SU-DHL-6 (cell line): ENCODE data around the gene VPS13D.

Source experiments
- H2AFZ ChIP-seq: fragments of 200-600 bp; sonication (generic); 2 replicates; pipeline ENCODE4 v1.6.1; 2014; ENCODE audit warnings: low read depth, mild to moderate bottlenecking, moderate library complexity, mixed read lengths, antibody characterized with exemption, low read length; ENCODE audit not compliant: severe bottlenecking
- H3F3A ChIP-seq: fragments of 200-600 bp; shearing (Covaris generic); 2 replicates; pipeline ENCODE4 v1.6.0; 2016; ENCODE audit warnings: antibody characterized with exemption, mild to moderate bottlenecking; ENCODE audit not compliant: insufficient read depth
- H3K27ac ChIP-seq: fragments of 200-600 bp; sonication (generic); 2 replicates; pipeline ENCODE4 v1.5.1; 2016; ENCODE audit warnings: low read depth, mild to moderate bottlenecking, low read length, moderate library complexity, mixed read lengths
- H3K27me3 ChIP-seq: fragments of 200-600 bp; sonication (generic), shearing (Covaris generic); 2 replicates; pipeline ENCODE4 v1.6.0; 2014; ENCODE audit warnings: mild to moderate bottlenecking, low read length
- H3K36me3 ChIP-seq: fragments of 200-600 bp; sonication (generic); 2 replicates; pipeline ENCODE4 v1.6.1; 2014; ENCODE audit warnings: mild to moderate bottlenecking, low read length, mixed read lengths
- H3K4me2 ChIP-seq: fragments of 300-600, 200-600 bp; shearing (Covaris generic), sonication (generic); 2 replicates; pipeline ENCODE4 v1.6.0; 2014; ENCODE audit warnings: low read length, low read depth, mild to moderate bottlenecking; ENCODE audit not compliant: poor library complexity, severe bottlenecking
- H3K4me3 ChIP-seq: fragments of 200-600 bp; sonication (generic); 2 replicates; pipeline ENCODE4 v1.5.1; 2014; ENCODE audit warnings: antibody characterized with exemption, low read length, mild to moderate bottlenecking, mixed read lengths; ENCODE audit not compliant: insufficient read depth, poor library complexity, severe bottlenecking
- H3K79me2 ChIP-seq: fragments of 200-600 bp; sonication (generic); 2 replicates; pipeline ENCODE4 v1.6.1; 2014; ENCODE audit warnings: mild to moderate bottlenecking, low read length, moderate library complexity; ENCODE audit not compliant: insufficient read depth
- H3K9ac ChIP-seq: fragments of 200-600 bp; sonication (generic); 2 replicates; pipeline ENCODE4 v1.7.0; 2014; ENCODE audit warnings: mild to moderate bottlenecking, low read length
- H3K9me2 ChIP-seq: fragments of 200-600 bp; sonication (generic); replicated peaks from 2 replicates; pipeline ENCODE4 v1.6.1; 2014; ENCODE audit warnings: low read length; ENCODE audit not compliant: insufficient read depth
- H3K9me3 ChIP-seq: fragments of 200-600 bp; sonication (generic); 2 replicates; pipeline ENCODE4 v1.6.1; 2014; ENCODE audit warnings: low read length, mixed read lengths; ENCODE audit not compliant: insufficient read depth
- H4K20me1 ChIP-seq: fragments of 200-600 bp; sonication (generic); 2 replicates; pipeline ENCODE4 v1.6.1; 2014; ENCODE audit warnings: low read depth, mild to moderate bottlenecking, antibody characterized with exemption, low read length, moderate library complexity, mixed read lengths
- EZH2phosphoT487 ChIP-seq: fragments of 200-600 bp; sonication (generic), shearing (Covaris generic); conservative IDR thresholded peaks from 2 replicates; pipeline ENCODE4 v1.6.1; 2018; ENCODE audit warnings: mild to moderate bottlenecking, antibody characterized with exemption, low read length, moderate library complexity, mixed read lengths
- TF ChIP-seq, protein P1 (sequence below): fragments of 200-600 bp; sonication (generic); IDR thresholded peaks from one replicate; pipeline ENCODE4 v1.5.1; 2017; ENCODE audit warnings: antibody characterized with exemption, mild to moderate bottlenecking, low read length, moderate library complexity; ENCODE audit not compliant: insufficient read depth, poor library complexity, severe bottlenecking

Gene VPS13D

DNA sequence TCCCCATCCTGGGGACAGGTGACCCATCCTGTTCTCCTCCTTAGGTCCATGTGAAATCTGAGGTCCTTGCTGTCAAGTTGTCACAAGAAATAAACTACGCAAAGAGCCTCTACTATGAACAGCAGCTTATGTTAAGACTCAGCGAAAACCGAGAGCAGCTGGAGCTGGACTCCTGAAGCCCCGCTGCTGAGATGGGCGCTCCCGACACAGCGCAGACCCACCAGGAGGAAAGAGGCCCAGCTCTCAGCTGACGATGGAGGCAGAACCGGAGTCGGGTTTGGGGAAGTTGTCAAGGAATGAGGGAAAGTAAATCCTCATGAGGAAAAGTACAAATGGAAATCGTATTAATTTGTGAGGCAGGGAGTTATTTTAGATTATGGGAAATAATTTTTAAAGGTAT lies 279.0 kb downstream of the VPS13D start:
- TF ChIP-seq, protein P1, sequence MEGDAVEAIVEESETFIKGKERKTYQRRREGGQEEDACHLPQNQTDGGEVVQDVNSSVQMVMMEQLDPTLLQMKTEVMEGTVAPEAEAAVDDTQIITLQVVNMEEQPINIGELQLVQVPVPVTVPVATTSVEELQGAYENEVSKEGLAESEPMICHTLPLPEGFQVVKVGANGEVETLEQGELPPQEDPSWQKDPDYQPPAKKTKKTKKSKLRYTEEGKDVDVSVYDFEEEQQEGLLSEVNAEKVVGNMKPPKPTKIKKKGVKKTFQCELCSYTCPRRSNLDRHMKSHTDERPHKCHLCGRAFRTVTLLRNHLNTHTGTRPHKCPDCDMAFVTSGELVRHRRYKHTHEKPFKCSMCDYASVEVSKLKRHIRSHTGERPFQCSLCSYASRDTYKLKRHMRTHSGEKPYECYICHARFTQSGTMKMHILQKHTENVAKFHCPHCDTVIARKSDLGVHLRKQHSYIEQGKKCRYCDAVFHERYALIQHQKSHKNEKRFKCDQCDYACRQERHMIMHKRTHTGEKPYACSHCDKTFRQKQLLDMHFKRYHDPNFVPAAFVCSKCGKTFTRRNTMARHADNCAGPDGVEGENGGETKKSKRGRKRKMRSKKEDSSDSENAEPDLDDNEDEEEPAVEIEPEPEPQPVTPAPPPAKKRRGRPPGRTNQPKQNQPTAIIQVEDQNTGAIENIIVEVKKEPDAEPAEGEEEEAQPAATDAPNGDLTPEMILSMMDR: no peak
- no peaks in the 10 kb centered on the region for H3K79me2 ChIP-seq
- H3K4me2 ChIP-seq: no peak overlapping the region
- H3K4me3 ChIP-seq: no peak overlapping the region
- H3K9me3 ChIP-seq: no peaks in the 10 kb centered on the region
- H4K20me1 ChIP-seq: no peaks in the 10 kb centered on the region
- no peaks in the 10 kb centered on the region for H3F3A ChIP-seq
- no peak overlapping the region for H2AFZ ChIP-seq
- H3K36me3 ChIP-seq: no peaks in the 10 kb centered on the region
- H3K9me2 ChIP-seq: no peaks in the 10 kb centered on the region
- no peak overlapping the region for H3K27ac ChIP-seq
- no peaks in the 10 kb centered on the region for H3K27me3 ChIP-seq
- no peak overlapping the region for H3K9ac ChIP-seq

DNA sequence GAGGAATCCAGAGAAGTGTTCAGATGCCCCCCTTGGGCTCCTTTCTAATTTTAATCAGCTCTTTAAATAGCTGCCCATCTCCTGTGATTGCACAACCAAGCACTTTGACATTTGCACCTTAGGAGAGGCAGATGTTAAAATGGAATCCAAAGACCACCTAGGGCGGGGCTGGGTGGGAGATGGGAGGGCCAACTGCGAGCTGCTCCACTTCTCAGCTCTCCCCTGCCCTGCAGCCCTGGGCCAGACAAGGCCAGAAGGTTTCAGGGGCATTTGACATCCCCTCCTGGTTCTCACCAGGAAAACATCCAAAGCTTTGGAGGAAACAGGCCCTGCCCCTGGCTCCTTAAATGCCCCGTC lies 281.3 kb downstream of the VPS13D start:
- Histone ChIP-seq H3K4me2 (no peak overlapping the region), H3K79me2 (no peaks in the 10 kb centered on the region), H3K9me2 (no peaks in the 10 kb centered on the region), H4K20me1 (no peaks in the 10 kb centered on the region), H3K4me3 (no peak overlapping the region), H3K9ac (no peak overlapping the region), H3K9me3 (no peaks in the 10 kb centered on the region), H3K27ac (no peak overlapping the region), H3K27me3 (no peaks in the 10 kb centered on the region), H3F3A (no peaks in the 10 kb centered on the region), H2AFZ (no peak overlapping the region), H3K36me3 (no peaks in the 10 kb centered on the region)
- TF ChIP-seq EZH2phosphoT487: no peak
- TF ChIP-seq, protein P1: no peak

DNA sequence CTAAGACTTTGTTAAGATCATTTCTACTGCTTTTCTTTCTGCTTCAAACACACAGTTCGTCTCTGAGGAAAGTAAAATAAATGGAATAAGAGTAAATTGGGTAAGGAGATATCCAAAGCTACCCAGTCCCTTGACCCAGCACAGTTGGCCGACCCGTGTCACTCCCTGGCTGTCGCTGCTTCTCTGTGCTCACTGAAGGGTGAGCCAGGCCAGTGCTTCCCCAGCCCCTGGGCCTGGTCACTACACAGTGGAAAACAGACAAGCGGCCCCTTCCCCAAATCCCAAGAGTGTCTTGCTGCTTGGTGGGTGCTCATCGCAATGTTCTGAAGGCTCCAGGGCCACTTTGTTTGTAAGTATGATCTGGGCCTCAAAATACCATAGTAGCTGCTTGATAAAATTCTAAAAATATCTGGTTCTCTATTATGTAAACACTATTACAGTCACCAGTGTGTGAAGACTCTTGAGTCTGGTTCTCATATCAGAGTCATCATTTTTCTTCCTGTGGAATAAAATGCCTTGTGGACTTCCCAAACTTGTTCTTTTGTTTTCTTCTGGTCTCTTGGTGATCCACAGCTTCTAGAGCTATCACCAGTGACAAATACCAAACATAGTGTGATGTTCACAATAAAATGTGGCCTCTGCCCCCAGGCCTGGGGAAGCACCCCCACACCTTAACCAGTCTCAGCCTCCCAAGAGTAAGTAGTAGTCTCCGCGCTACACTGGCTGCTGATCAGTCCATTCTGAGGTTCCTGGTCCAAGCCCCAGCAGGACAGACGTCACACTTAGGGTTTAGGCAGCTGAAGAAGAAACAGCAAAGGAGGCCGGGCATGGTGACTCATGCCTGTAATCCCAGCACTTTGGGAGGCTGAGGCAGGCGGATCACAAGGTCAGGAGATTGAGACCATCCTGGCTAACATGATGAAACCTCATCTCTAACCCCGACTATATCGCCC lies 282.0 kb downstream of the VPS13D start:
- no peak overlapping the region for H2AFZ ChIP-seq
- no peak overlapping the region for H3K27ac ChIP-seq
- H3K4me2 ChIP-seq: no peak overlapping the region
- no peaks in the 10 kb centered on the region for H3K79me2 ChIP-seq
- H3K9ac ChIP-seq: no peak overlapping the region
- no peaks in the 10 kb centered on the region for H3K36me3 ChIP-seq
- TF ChIP-seq EZH2phosphoT487: no peak
- TF ChIP-seq, protein P1: no peak
- H4K20me1 ChIP-seq: no peaks in the 10 kb centered on the region
- no peaks in the 10 kb centered on the region for H3K9me2 ChIP-seq
- no peak overlapping the region for H3K4me3 ChIP-seq
- H3K9me3 ChIP-seq: no peaks in the 10 kb centered on the region
- no peaks in the 10 kb centered on the region for H3K27me3 ChIP-seq
- H3F3A ChIP-seq: no peaks in the 10 kb centered on the region
